GM18907 (cell line): ENCODE data around the gene VSTM2B.

Source experiments
- ATAC-seq: cut with Tn5 transposase; IDR thresholded peaks from one replicate; pipeline ENCODE4 v1.9.1; 2021; ENCODE audit warnings: mild to moderate bottlenecking, moderate library complexity; ENCODE audit not compliant: unreplicated experiment

Gene VSTM2B

GRCh38 chr19:29515233-29515619 lies 10.6 kb upstream of the VSTM2B start:
- no peak for ATAC-seq

GRCh38 chr19:29515706-29516357 lies 10.0 kb upstream of the VSTM2B start:
- no peak for ATAC-seq

GRCh38 chr19:29516358-29516725 lies 9.5 kb upstream of the VSTM2B start:
- ATAC-seq: no peak

GRCh38 chr19:29516821-29517395 lies 8.9 kb upstream of the VSTM2B start:
- ATAC-seq: no peak

- ATAC-seq: no peak
These were observed 8.4 kb upstream of the VSTM2B start for GRCh38 chr19:29517412-29517811.

- ATAC-seq: no peak
These were observed 7.8 kb upstream of the VSTM2B start for GRCh38 chr19:29517946-29518345.

GRCh38 chr19:29519146-29519545 lies 6.6 kb upstream of the VSTM2B start:
- no peak for ATAC-seq

- ATAC-seq: no peak
These were observed 5.9 kb upstream of the VSTM2B start for GRCh38 chr19:29519931-29520330.

- no peak for ATAC-seq
These were observed 5.4 kb upstream of the VSTM2B start for GRCh38 chr19:29520390-29520789.

- ATAC-seq: no peak
These were observed 4.3 kb upstream of the VSTM2B start for GRCh38 chr19:29521291-29522075.

GRCh38 chr19:29523568-29523967 lies 2.2 kb upstream of the VSTM2B start:
- no peak for ATAC-seq

GRCh38 chr19:29524201-29524911 lies 1.4 kb upstream of the VSTM2B start:
- ATAC-seq: no peak

GRCh38 chr19:29524912-29525831 lies 622 bp upstream of the VSTM2B start:
- ATAC-seq: no peak

- no peak for ATAC-seq
These were observed 1.1 kb downstream of the VSTM2B start for GRCh38 chr19:29526730-29527499.

GRCh38 chr19:29527500-29528328 lies 1.9 kb downstream of the VSTM2B start:
- ATAC-seq: no peak

- peak; percentile 83 for ATAC-seq
These were observed 2.7 kb downstream of the VSTM2B start for GRCh38 chr19:29528350-29528945.

- no peak for ATAC-seq
These were observed 3.3 kb downstream of the VSTM2B start for GRCh38 chr19:29528946-29529645.
